B cell (primary cell): Measurements from ENCODE around the gene CHIA. TPM values are rescaled to one million over a fixed set of nuclear protein-coding genes. Genes with fewer than 3 reads are reported as not detected.

Experiments used
- ATAC-seq: fragments of 200-7000 bp; cut with Tn5 transposase; one replicate; pipeline ENCODE4 v1.10.0; 2021; ENCODE audit warnings: low read depth, mild to moderate bottlenecking, moderate number of reproducible peaks, moderate library complexity
- CTCF ChIA-PET: fragments of 350-600 bp; sonication (Branson Sonifier 250); formaldehyde crosslinking; loops from one replicate; lab custom pipeline; 2021; ENCODE audit warnings: antibody characterized with exemption, inconsistent platforms; lab: Charles Lee
- POLR2A ChIA-PET: fragments of 350-600 bp; sonication (Branson Sonifier 250); formaldehyde crosslinking; loops from one replicate; lab custom pipeline; 2021; ENCODE audit warnings: antibody characterized with exemption; lab: Charles Lee
- DNase-seq: peaks from one replicate; pipeline ENCODE4 v3.0.0; 2013
- H2AFZ ChIP-seq: 2 replicates; pipeline ENCODE4 v1.6.1; 2012; ENCODE audit warnings: mild to moderate bottlenecking, low read depth, low read length; ENCODE audit not compliant: insufficient read depth, poor library complexity, severe bottlenecking
- H3K27ac ChIP-seq, 2 donors: 1 replicate in 1 of 2; 2 replicates in 1 of 2; pipeline ENCODE4 v1.5.1; 2012 to 2013; ENCODE audit warnings: low read length in 2 of 2, mild to moderate bottlenecking in 2 of 2, moderate library complexity in 1 of 2
- H3K27me3 ChIP-seq, 4 experiments: fragments of 200-600 bp in 1 of 4; sonication (generic) in 1 of 4; replicated peaks in 1 of 4; 1 replicate in 2 of 4; 2 replicates in 2 of 4; pipeline versions ENCODE4 v1.6.1 to v1.7.0; 2013 to 2016; ENCODE audit warnings: low read length in 3 of 4, mild to moderate bottlenecking in 2 of 4, mixed read lengths in 1 of 4, moderate library complexity in 1 of 4; ENCODE audit not compliant: insufficient read depth in 4 of 4, control insufficient read depth in 3 of 4; ENCODE audit errors: control extremely low read depth in 1 of 4
- H3K36me3 ChIP-seq, 2 experiments: replicated peaks in 1 of 2; 1 replicate in 1 of 2; 2 replicates in 1 of 2; pipeline versions ENCODE4 v1.6.1 to v1.7.1; 2013; ENCODE audit warnings: low read length in 1 of 2; ENCODE audit not compliant: insufficient read depth in 2 of 2, control insufficient read depth in 1 of 2; ENCODE audit errors: control extremely low read depth in 1 of 2, extremely low read depth in 1 of 2
- H3K4me1 ChIP-seq, 2 donors: fragments of 200-600 bp in 1 of 2; sonication (generic) in 1 of 2; 1 replicate in 1 of 2; 2 replicates in 1 of 2; pipeline versions ENCODE4 v1.5.1 to v1.6.1; 2013 to 2017; ENCODE audit warnings: low read length in 2 of 2; ENCODE audit not compliant: control insufficient read depth in 2 of 2, insufficient read depth in 2 of 2
- H3K4me2 ChIP-seq: replicated peaks from 2 replicates; pipeline ENCODE3; 2012; ENCODE audit warnings: mild to moderate bottlenecking, low read depth, low read length; ENCODE audit not compliant: poor library complexity, severe bottlenecking
- H3K4me3 ChIP-seq, 5 experiments: fragments of 200-600 bp in 1 of 5; sonication (generic) in 1 of 5; 1 replicate in 3 of 5; 2 replicates in 2 of 5; pipeline versions ENCODE4 v1.5.1 to v1.7.0; 2011 to 2016; ENCODE audit warnings: low read length in 4 of 5, mild to moderate bottlenecking in 4 of 5, low read depth in 2 of 5, control low read depth in 1 of 5, moderate library complexity in 1 of 5; ENCODE audit not compliant: insufficient read depth in 1 of 5; ENCODE audit errors: control extremely low read depth in 1 of 5, extremely low read depth in 1 of 5
- H3K79me2 ChIP-seq: fragments of 200-600 bp; sonication (generic); one replicate; pipeline ENCODE4 v1.6.0; 2016; ENCODE audit warnings: low read length; ENCODE audit not compliant: control insufficient read depth, insufficient read depth
- H3K9ac ChIP-seq: fragments of 200-600 bp; sonication (generic); 2 replicates; pipeline ENCODE4 v1.6.1; 2017; ENCODE audit warnings: mild to moderate bottlenecking, low read length, moderate library complexity
- H3K9me3 ChIP-seq, 3 donors: one replicate each; pipeline versions ENCODE4 v1.6.1 to v1.7.1; 2013; ENCODE audit warnings: low read length in 2 of 3; ENCODE audit not compliant: control insufficient read depth in 2 of 3, insufficient read depth in 1 of 3; ENCODE audit errors: control extremely low read depth in 1 of 3
- H4K20me1 ChIP-seq: 2 replicates; pipeline ENCODE4 v1.6.0; 2012; ENCODE audit warnings: mild to moderate bottlenecking, low read length; ENCODE audit not compliant: insufficient read depth, control insufficient read depth, poor library complexity, severe bottlenecking
- H3K27ac Mint-ChIP-seq: one replicate; pipeline ENCODE4 v1.8.0; 2021; ENCODE audit warnings: mixed read lengths
- H3K27me3 Mint-ChIP-seq: one replicate; pipeline ENCODE4 v1.8.0; 2021; ENCODE audit warnings: mixed read lengths
- H3K4me1 Mint-ChIP-seq: one replicate; pipeline ENCODE4 v1.8.0; 2021; ENCODE audit warnings: mixed read lengths
- H3K4me3 Mint-ChIP-seq: one replicate; pipeline ENCODE4 v1.8.0; 2021; ENCODE audit warnings: mixed read lengths
- H3K9me3 Mint-ChIP-seq: one replicate; pipeline ENCODE4 v1.8.0; 2022; ENCODE audit warnings: mixed read lengths; ENCODE audit not compliant: insufficient read depth
- EZH2 ChIP-seq: IDR thresholded peaks from 2 replicates; pipeline ENCODE4 v1.6.1; 2012; ENCODE audit warnings: borderline replicate concordance, low read depth, mild to moderate bottlenecking, moderate library complexity, low read length; ENCODE audit not compliant: insufficient read depth, poor library complexity, severe bottlenecking
- whole genome bisulfite sequencing: methylation state at CpG from one replicate; pipeline ENCODE4 v1.1.5; 2013; ENCODE audit warnings: missing lambda C conversion rate; ENCODE audit not compliant: insufficient coverage; 5-methylcytosine and 5-hydroxymethylcytosine counted together
- intact Hi-C: fragments of 100-400 bp; cut with micrococcal nuclease; formaldehyde crosslinking; loops from one replicate; pipeline ENCODE4 v1.10.0; 2022
- polyA plus RNA-seq: library from polyadenylated mRNA; depleted of rRNA; stranded (reverse); fragments of >200 nt; gene quantifications from 2 replicates; pipeline ENCODE4 v1.2.3, GENCODE V29; 2012
- total RNA-seq, 2 donors: library from RNA; stranded (reverse); fragments of 120-200 nt in 1 of 2; gene quantifications; 1 replicate in 1 of 2; 2 replicates in 1 of 2; pipeline versions ENCODE4 v1.2.3 to v1.2.4, GENCODE V29; 2013 to 2022
- TF ChIP-seq, protein P1 (sequence below): fragments of 200-600 bp; IDR thresholded peaks from one replicate; pipeline ENCODE4 v1.8.0; 2022; ENCODE audit warnings: antibody characterized with exemption, mild to moderate bottlenecking

CHIA gene
- total and polyA plus RNA-seq, 2 donors (not counting 1 experiment from before 2014, with no cell fraction given), result not detected

- Mint-ChIP-seq H3K9me3 (no peaks in the 10 kb centered on the region), H3K4me3 (no peak overlapping the region), H3K27me3 (peaks cover 7% of the 10 kb centered on the region), H3K4me1 (no peaks in the 10 kb centered on the region), H3K27ac (no peak overlapping the region)
- no peak for ATAC-seq
- Histone ChIP-seq H3K36me3 (no peaks in the 10 kb centered on the region), H2AFZ (no peak overlapping the region), H3K27me3 (peaks cover 0 to 4% (median 0%) of the 10 kb centered on the region in 4 experiments), H3K4me1 (no peaks in the 10 kb centered on the region), H4K20me1 (no peaks in the 10 kb centered on the region), H3K79me2 (no peaks in the 10 kb centered on the region), H3K27ac (no peak overlapping the region), H3K9ac (no peak overlapping the region), H3K4me3 (no peak overlapping the region), H3K9me3 (peaks cover 3 to 6% (median 6%) of the 10 kb centered on the region in 3 donors), H3K4me2 (no peak overlapping the region)
- no peak for DNase-seq
- CTCF ChIA-PET, result no interaction called here
- TF ChIP-seq, protein P1, sequence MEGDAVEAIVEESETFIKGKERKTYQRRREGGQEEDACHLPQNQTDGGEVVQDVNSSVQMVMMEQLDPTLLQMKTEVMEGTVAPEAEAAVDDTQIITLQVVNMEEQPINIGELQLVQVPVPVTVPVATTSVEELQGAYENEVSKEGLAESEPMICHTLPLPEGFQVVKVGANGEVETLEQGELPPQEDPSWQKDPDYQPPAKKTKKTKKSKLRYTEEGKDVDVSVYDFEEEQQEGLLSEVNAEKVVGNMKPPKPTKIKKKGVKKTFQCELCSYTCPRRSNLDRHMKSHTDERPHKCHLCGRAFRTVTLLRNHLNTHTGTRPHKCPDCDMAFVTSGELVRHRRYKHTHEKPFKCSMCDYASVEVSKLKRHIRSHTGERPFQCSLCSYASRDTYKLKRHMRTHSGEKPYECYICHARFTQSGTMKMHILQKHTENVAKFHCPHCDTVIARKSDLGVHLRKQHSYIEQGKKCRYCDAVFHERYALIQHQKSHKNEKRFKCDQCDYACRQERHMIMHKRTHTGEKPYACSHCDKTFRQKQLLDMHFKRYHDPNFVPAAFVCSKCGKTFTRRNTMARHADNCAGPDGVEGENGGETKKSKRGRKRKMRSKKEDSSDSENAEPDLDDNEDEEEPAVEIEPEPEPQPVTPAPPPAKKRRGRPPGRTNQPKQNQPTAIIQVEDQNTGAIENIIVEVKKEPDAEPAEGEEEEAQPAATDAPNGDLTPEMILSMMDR, result no peak
- TF ChIP-seq EZH2, result no peak
- POLR2A ChIA-PET, result interaction anchor here (0.6 kb wide), 1 partner anchor 454 kb away, joined by 7 read pairs; no protein-coding TSS in a partner anchor
- intact Hi-C loops, result loop anchor here (10.0 kb wide), 1 partner anchor 45 kb away; no protein-coding TSS in a partner anchor
- no CpG with 5 or more reads among the region's 2 CpGs for WGBS
Measured at GRCh38 chr1:111309690-111310089, 19.0 kb downstream of the CHIA start.

- peaks cover 0 to 12% of the 10 kb centered on the region in 2 donors for H3K4me1 ChIP-seq
Measured at GRCh38 chr1:111318523-111318922, 27.9 kb downstream of the CHIA start.

More at GRCh38 chr1:111318523-111318922, 27.9 kb downstream of the CHIA start:
- no peak for DNase-seq
- no peak overlapping the region for H3K4me3 ChIP-seq
- H3K4me2 ChIP-seq, result no peak overlapping the region
- no peaks in the 10 kb centered on the region for H3K9me3 ChIP-seq
- H3K27ac Mint-ChIP-seq, result no peak overlapping the region
- POLR2A ChIA-PET, result no interaction called here
- H3K79me2 ChIP-seq, result no peaks in the 10 kb centered on the region
- CTCF ChIA-PET, result no interaction called here
- H3K9ac ChIP-seq, result no peak overlapping the region
- intact Hi-C loops, result loop anchor here (10.0 kb wide), 1 partner anchor 54 kb away; no protein-coding TSS in a partner anchor
- peaks cover 3% of the 10 kb centered on the region for H3K4me1 Mint-ChIP-seq
- H3K4me3 Mint-ChIP-seq, result no peak overlapping the region
- TF ChIP-seq, protein P1, result no peak
- TF ChIP-seq EZH2, result no peak
- WGBS, result 83% methylated on average over 2 of the region's 3 CpGs
- H3K27me3 Mint-ChIP-seq, result no peaks in the 10 kb centered on the region
- H3K36me3 ChIP-seq, result no peaks in the 10 kb centered on the region
- H2AFZ ChIP-seq, result no peak overlapping the region
- no peak overlapping the region for H3K27ac ChIP-seq
- no peaks in the 10 kb centered on the region for H3K9me3 Mint-ChIP-seq
- H4K20me1 ChIP-seq, result no peaks in the 10 kb centered on the region
- no peaks in the 10 kb centered on the region for H3K27me3 ChIP-seq
- ATAC-seq, result no peak
